Panc1 (cell line): ENCODE measurements around the gene NPAS3. TPM values are rescaled to one million over a fixed set of nuclear protein-coding genes. Genes with fewer than 3 reads are reported as not detected.

Source experiments
- ATAC-seq: fragments of 200-7000 bp; cut with Tn5 transposase; 2 replicates; pipeline ENCODE4 v1.9.1; 2020; ENCODE audit warnings: mild to moderate bottlenecking, moderate library complexity
- BruUV-seq: library from RNA; stranded (reverse); fragments of 400-500 nt; replicated peaks from 2 replicates; lab custom pipeline; 2021; lab: Mats Ljungman, UMichigan
- CTCF ChIA-PET: fragments of 300-600 bp; sonication (Branson Sonifier 250); formaldehyde crosslinking; loops from one replicate; lab custom pipeline; 2022; ENCODE audit warnings: antibody characterized with exemption; lab: Charles Lee
- POLR2A ChIA-PET: fragments of 300-600 bp; sonication (Branson Sonifier 250); formaldehyde crosslinking; loops from one replicate; lab custom pipeline; 2022; ENCODE audit warnings: antibody characterized with exemption; lab: Charles Lee
- DNase-seq: peaks from one replicate; pipeline ENCODE4 v3.0.0-alpha.2; 2010; ENCODE audit warnings: low read depth, low spot score
- H3K27ac ChIP-seq: 2 replicates; pipeline ENCODE4 v1.5.1; 2011; ENCODE audit warnings: mild to moderate bottlenecking, low read length, inconsistent platforms
- H3K27me3 ChIP-seq: fragments of 200-500 bp; sonication (Bioruptor generic); 2 replicates; pipeline ENCODE4 v1.6.0; 2014; ENCODE audit warnings: low read length, inconsistent platforms; ENCODE audit not compliant: control insufficient read depth, insufficient read depth
- H3K36me3 ChIP-seq: fragments of 200-500 bp; sonication (Bioruptor generic); 2 replicates; pipeline ENCODE4 v1.5.1; 2014; ENCODE audit warnings: inconsistent platforms, mild to moderate bottlenecking, low read length, moderate library complexity; ENCODE audit not compliant: control insufficient read depth, insufficient read depth
- H3K4me1 ChIP-seq: 2 replicates; pipeline ENCODE4 v1.5.1; 2011; ENCODE audit warnings: inconsistent platforms, mild to moderate bottlenecking, low read length, moderate library complexity; ENCODE audit not compliant: control insufficient read depth, insufficient read depth
- H3K4me3 ChIP-seq, 2 experiments: 2 replicates each; pipeline ENCODE4 v1.5.1; 2011 to 2012; ENCODE audit warnings: low read depth in 2 of 2, low read length in 2 of 2, mild to moderate bottlenecking in 2 of 2, inconsistent platforms in 1 of 2, moderate library complexity in 1 of 2
- H3K9me3 ChIP-seq: fragments of 200-500 bp; sonication (Bioruptor generic); 2 replicates; pipeline ENCODE4 v1.5.1; 2014; ENCODE audit warnings: low read depth, mild to moderate bottlenecking, inconsistent platforms, low read length, moderate library complexity; ENCODE audit not compliant: control insufficient read depth, insufficient read depth
- CTCF ChIP-seq: fragments of 450-650 bp; IDR thresholded peaks from 2 replicates; pipeline ENCODE4 v1.5.1; 2017; ENCODE audit warnings: mild to moderate bottlenecking
- POLR2AphosphoS5 ChIP-seq: IDR thresholded peaks from 2 replicates; pipeline ENCODE4 v1.6.1; 2012; ENCODE audit warnings: mild to moderate bottlenecking, low read depth, low read length, moderate library complexity
- REST ChIP-seq, 2 experiments: IDR thresholded peaks; 2 replicates each; pipeline ENCODE4 v1.6.1; 2011 to 2012; ENCODE audit warnings: low read depth in 2 of 2, control low read depth in 1 of 2, low read length in 1 of 2, mild to moderate bottlenecking in 1 of 2, moderate library complexity in 1 of 2; ENCODE audit not compliant: insufficient read depth in 1 of 2
- SIN3A ChIP-seq: IDR thresholded peaks from 2 replicates; pipeline ENCODE4 v1.6.1; 2012; ENCODE audit warnings: low read depth, mild to moderate bottlenecking, low read length, moderate library complexity, borderline replicate concordance; ENCODE audit not compliant: insufficient read depth
- in situ Hi-C: cut with HindIII; loops from 2 replicates; pipeline ENCODE4 v1.10.0; 2016; ENCODE audit warnings: low sequenced_read_pairs, low pct_unique_long_range_greater_than_20kb
- intact Hi-C: fragments of 100-400 bp; cut with micrococcal nuclease; formaldehyde crosslinking; loops from one replicate; pipeline ENCODE4 v1.10.0; 2022; ENCODE audit not compliant: unreplicated experiment
- total RNA-seq: library from RNA; stranded (reverse); gene quantifications from one replicate; pipeline ENCODE4 v1.2.1, GENCODE V29; 2021; ENCODE audit not compliant: unreplicated experiment

The NPAS3 gene
- total RNA-seq, 1 experiment from 2014 or later = 0.23 TPM

DNA sequence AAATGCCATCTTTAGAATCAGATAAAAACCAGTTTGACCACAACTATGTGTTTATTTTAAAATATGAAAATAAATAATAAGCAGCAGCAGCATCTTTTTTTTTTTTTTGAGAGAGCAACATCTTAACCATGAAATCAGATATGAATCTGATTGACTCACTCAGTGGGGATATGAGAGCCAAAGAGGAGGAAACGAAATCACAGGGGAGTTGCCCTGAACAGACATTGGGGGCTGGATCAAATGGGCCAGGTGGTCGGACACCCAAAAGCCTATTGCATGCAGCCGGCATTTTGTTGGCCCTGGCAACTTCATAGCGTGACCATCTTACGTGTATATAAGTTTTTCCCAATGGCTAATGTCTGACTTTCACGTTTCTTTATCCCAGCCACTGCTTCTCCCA lies 321.1 kb downstream of the NPAS3 start:
- Histone ChIP-seq H3K4me3 (no peak overlapping the region), H3K36me3 (no peaks in the 10 kb centered on the region), H3K4me1 (no peaks in the 10 kb centered on the region), H3K27me3 (no peaks in the 10 kb centered on the region), H3K9me3 (no peaks in the 10 kb centered on the region), H3K27ac (no peak overlapping the region)
- DNase-seq (no peak), ATAC-seq (no peak)
- TF ChIP-seq REST (IDR thresholded peaks at IDR 0.05; ENCODE audit: insufficient read depth in 1 of 2, low read depth in 2 of 2, low read length in 1 of 2) = no peak
- ChIA-PET POLR2A (no interaction called here), CTCF (no interaction called here)
- BruUV-seq = no TSS peak
- in situ Hi-C loops = no loop called here
- intact Hi-C loops = no loop called here

DNA sequence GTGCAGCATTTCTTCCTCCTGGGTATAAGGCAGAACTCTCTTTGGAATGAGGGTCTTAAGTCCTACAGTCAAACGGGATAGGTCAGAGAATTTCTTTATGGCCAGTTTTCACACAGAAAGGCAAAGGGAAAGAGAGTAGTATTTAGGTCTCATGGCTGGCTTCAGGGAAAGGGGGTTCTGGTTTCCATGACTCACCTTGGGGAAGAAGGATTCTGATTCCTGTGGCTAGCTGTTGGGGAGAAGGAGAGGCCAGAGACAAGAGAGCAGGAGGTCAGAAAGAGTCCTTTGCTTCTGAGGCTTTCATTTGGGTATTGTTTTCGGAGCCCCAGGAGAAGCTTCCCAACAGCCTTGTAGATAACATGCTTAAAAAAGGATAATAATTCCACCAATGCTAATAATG lies 332.5 kb downstream of the NPAS3 start:
- intact Hi-C loops = no loop called here

GRCh38 chr14:33271891-33272290 lies 333.2 kb downstream of the NPAS3 start:
- ATAC-seq (no peak), DNase-seq (no peak)
- TF ChIP-seq POLR2AphosphoS5 (no peak), SIN3A (no peak)
- Histone ChIP-seq H3K27ac (no peak overlapping the region), H3K27me3 (no peaks in the 10 kb centered on the region), H3K4me1 (no peaks in the 10 kb centered on the region), H3K9me3 (no peaks in the 10 kb centered on the region), H3K36me3 (no peaks in the 10 kb centered on the region), H3K4me3 (no peak overlapping the region)
- BruUV-seq = no TSS peak
- CTCF ChIA-PET = no interaction called here
- intact Hi-C loops (no loop called here), in situ Hi-C loops (no loop called here)
- POLR2A ChIA-PET = no interaction called here

More for the DNA sequence above, 332.5 kb downstream of the NPAS3 start:
- no TSS peak for BruUV-seq
- H3K36me3 ChIP-seq = no peaks in the 10 kb centered on the region
- ATAC-seq (no peak), DNase-seq (no peak)
- CTCF ChIA-PET = no interaction called here
- POLR2A ChIA-PET = no interaction called here
- H3K27me3 ChIP-seq = no peaks in the 10 kb centered on the region
- H3K4me1 ChIP-seq = no peaks in the 10 kb centered on the region
- no peak overlapping the region for H3K4me3 ChIP-seq
- no peaks in the 10 kb centered on the region for H3K9me3 ChIP-seq
- TF ChIP-seq POLR2AphosphoS5 (no peak), CTCF (no peak), SIN3A (no peak)
- H3K27ac ChIP-seq = no peak overlapping the region
- in situ Hi-C loops = no loop called here
